Hepatocyte (in vitro differentiated cells): Measurements from ENCODE around the gene LEKR1.
A peak's percentile ranks its signal among the peaks of the same experiment; 100 is the strongest.

Source experiments
- CTCF ChIP-seq: fragments of 200-600 bp; sonication (generic); IDR thresholded peaks from 2 replicates; pipeline ENCODE4 v1.5.1; 2016; ENCODE audit warnings: antibody characterized with exemption, mild to moderate bottlenecking; ENCODE audit not compliant: poor library complexity
- EZH2phosphoT487 ChIP-seq: fragments of 200-600 bp; sonication (generic); IDR thresholded peaks from one replicate; pipeline ENCODE4 v1.6.1; 2018; ENCODE audit warnings: antibody characterized with exemption, mild to moderate bottlenecking, low read depth, moderate library complexity; ENCODE audit not compliant: unreplicated experiment, severe bottlenecking

GRCh38 chr3:156865732-156866131 lies 39.6 kb downstream of the LEKR1 start:
- TF ChIP-seq CTCF: peak; percentile 5
- no peak for TF ChIP-seq EZH2phosphoT487
